NCI-H1048 (cell line): ENCODE results near the gene FBN3.
"Not testable (repeated sequence)": the region's sequence is repeated elsewhere in the genome, so short reads cannot be mapped to it uniquely, and the experiment has no call there.

Source experiments
- DNase-seq: peaks from one replicate; lab custom pipeline; 2025; lab: John Stamatoyannopoulos, UW

Gene FBN3

DNA sequence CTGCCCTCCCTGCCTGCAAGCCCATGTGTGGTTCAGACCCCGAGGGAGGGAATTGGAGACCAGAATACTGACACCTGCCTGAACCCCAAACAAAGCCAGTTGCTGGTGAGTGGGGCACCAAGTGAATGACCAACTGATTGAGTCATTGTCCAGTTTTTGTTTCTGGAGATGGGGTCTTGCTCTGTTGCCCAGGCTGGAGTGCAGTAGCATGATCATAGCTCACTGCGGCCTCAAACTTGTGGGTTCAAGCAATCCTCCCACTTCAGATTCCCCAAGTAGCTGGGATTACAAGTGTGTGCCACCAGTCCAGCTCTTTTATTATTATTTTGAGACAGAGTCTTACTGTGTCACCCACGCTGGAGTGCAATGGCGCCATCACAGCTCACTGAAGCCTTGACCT lies 92.9 kb downstream of the FBN3 start:
- no peak for DNase-seq

DNA sequence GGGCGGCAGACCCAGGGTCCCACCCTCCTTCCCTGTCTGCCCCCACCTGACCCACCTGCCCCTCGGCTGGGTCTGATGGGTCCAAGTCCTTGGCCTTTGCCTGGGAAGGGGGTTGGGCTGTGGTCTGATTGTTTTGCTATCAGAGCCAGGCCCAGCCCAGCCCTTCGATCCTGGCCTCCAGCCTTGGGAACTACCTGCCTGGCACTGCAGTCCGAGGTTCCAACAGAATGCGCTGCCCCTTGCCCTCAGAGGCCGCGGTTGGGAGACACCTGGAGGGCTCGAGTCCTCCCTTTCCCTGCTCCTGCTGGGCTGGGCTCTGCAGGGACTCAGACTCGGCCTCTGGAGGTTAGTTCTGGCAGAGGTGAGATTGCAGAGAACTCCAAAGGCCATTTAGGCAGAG lies 95.2 kb downstream of the FBN3 start:
- DNase-seq = no peak

DNA sequence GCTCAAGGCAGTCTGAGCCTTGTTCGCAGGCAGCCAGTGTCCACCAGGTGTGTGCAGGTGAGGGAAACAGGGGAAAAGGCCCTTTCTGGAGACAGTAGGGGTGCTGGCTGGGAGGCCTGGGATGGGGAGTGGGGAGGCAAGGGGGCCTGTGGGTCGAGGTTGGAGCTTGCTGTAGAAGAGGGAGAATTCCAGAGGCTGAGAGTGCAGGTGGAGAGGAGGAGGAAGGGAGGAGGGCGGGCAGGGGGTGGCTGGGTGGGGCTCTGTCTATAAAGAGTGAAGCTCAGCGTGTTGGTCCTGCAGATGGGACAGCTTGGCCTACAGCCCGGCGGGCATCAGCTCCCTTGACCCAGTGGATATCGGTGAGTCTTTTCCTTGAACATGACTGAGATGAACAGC lies 96.9 kb downstream of the FBN3 start, which contains the start of gene CCL25:
Gene CCL25 (plus strand): TSS at position 297 of the 396 bp plus-strand sequence. CDS start 290 bp downstream, outside the sequence.
- no peak for DNase-seq

DNA sequence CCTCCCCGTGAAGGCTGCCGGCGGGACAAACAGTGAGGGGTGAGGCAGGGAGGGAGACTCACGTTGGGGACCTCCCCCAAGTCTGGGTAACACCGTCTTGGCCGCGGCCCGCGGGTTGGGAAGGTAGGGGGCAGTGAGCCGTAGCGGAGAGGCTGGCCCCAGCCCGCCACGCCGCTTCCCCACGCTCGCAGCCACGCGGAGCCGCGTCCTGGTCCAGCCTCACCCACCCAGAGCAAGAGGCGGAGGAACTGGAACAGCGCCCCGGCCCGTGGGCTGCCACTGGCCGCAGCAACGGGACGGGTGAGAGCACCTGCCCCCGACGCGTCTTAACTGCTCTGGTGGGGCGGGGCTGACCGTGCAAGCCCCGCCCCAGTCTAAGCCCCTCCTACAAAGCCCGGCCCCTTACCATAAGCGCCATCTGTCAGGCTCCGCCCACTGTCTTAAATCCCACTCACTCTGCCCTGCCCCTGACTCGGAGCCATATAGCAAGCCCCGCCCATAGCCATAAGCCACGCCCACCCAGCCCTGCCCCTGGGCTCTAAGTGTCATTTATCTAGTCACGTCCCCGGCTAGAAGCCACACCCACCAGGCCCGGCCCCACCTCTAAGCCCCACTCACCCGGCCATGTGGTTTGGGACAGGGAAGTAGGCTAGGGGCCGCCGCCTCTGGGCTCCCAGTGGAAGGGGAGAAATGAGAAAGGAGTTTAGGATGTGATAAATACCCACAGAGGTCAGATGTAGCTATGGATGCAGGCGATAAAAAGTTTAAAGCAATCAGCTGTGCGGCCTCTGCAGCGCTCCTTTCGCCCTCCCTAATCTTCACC lies 98.9 kb downstream of the FBN3 start:
- DNase-seq = peak; percentile 88

DNA sequence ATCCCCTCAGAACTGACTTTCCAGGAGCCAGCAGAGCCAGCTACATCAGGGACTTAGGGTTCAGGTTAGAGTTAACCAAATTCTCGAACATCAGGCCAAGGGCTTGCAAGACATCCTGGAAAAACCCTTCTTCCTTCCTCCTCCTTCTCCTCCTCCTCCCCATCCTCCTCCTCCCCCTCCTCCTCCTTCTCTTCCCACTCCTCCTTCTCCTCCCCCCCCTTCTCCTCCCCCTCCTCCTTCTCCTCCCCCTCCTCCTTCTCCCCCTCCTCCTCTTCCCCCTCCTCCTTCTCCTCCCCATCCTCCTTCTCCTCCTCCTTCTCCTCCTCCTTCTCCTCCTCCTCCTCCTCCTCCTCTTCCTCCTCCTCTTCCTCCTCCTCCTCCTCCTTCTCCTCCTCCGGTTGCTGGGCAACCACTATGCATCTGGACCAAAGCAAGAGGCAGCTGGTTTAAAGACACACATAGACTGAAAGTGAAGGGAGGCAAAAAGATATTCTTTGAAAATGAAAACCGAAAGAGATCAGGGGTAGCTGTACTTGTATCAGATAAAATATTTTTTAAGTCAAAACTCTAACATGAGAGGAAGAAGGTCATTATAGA lies 102.7 kb downstream of the FBN3 start:
- no peak for DNase-seq

DNA sequence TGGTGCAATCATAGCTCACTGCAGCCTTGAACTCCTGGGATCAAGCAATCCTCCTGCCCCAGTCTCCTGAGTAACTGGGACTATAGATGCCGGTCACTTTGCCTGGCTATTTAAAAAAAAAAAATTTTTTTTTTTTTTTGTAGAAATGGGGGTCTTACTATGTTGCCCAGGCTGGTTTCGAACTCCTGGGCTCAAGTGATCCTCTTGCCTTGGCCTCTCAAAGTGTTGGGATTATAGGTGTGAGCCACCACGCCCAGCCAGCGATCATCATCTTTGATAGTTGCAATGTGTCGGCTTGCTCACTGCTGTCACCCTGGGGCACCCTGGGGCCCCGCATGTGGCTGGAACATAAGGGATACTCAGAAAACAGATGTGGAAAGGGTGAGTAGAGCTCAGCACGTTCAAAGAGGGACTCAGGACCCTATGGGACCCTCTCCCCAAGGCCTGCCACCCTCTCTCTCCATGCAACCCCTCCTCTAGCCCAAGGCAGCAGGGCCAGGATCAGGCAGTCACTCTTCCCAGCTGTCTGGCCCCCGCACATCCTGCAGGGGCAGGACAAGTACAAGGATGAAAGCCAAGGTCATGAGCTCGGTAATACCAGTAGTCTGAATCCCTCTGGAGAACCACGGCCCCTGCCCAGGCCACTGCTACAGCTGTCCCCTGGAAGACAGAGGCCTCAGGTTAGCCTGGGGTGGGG lies 103.4 kb downstream of the FBN3 start:
- no peak for DNase-seq

DNA sequence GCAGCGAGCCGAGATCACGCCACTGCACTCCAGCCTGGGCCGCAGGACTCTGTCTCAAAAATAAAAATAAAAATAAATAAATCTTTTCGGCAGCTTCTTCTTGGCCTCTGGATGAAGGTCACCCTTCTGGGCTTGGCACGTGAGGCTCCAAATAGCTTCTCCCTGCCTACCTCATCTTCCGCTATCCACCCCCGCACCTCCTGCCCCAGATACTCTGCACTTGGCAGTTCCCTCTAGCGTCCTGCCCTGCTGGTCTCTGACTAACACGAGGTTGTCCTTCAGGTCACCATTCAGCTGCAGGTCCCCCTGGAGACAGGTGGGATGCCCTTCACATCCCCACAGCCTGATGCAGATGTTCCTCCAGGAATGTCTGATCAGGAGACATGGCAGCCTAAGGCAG lies 105.4 kb downstream of the FBN3 start:
- no peak for DNase-seq

DNA sequence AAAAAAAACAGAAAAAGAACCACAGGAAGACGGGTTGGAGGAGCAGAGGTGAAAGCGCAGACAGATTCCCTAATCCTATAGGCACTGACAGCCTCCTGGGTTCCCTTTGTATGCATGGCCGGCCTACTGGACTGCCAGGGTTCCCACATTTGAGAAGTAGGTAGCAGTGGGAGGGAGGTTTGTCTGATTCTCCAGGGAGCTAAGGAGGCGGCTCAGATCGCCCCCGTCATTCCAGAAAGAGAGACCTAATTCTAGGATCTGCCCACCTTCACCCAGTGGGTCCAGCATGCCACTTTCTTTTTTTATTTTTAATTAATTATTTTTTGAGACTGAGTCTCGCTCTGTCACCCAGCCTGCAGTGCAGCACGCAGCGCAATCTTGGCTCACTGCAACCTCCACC lies 106.5 kb downstream of the FBN3 start:
- DNase-seq = no peak

DNA sequence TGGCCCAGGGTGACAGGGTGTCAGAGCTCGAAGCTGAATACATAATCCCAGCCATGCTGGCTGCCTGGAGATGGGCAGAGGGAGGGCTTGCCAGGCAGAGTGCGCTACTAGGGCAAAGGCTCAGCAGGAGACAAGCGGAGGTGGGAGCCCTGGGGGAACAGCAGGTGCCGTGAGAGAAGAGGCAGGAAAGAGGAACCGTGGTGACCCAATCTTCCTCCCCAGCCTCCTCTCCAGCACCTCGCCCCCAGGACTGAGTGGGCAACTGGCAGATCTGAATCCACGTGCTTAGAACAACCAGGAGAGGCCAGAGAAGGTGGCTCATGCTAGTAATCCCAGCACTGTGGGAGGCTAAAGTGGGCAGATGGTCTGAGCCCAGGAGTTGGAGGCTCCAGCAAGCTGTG lies 107.9 kb downstream of the FBN3 start:
- DNase-seq = no peak

DNA sequence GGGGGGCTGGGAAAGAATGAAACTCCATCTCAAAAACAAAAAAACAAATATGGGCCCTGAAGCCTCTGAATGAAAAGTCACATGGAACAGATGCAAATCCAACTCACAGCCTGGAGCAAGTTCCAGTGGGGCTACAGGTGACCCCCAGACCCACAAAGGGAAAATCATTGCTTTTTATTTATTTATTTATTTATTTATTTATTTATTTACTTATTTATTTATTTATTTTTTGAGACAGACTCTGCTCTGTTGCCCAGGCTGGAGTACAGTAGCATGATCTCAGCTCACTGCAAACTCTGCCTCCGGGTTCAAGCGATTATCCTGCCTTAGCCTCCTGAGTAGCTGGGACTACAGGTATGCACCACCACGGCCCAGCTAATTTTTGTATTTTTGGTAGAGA lies 110.2 kb downstream of the FBN3 start:
- DNase-seq = no peak

DNA sequence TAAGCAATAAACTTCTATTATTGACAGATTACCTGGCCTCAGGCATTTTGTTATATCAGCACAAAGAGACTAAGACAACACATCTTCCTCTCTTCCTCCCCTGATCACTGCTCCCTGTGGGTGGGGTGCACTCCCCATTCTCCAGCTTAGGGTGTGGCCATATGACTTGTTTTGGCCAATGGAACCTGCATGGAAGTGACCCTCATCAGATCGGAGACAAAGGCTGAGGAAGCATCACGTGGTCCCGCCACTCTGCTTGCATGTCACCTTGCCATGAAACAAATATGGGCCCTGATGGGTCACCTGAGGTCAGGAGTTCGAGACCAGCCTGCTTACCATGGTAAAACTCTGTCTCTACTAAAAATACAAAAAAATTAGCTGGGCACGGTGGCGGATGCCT lies 110.6 kb downstream of the FBN3 start:
- no peak for DNase-seq

DNA sequence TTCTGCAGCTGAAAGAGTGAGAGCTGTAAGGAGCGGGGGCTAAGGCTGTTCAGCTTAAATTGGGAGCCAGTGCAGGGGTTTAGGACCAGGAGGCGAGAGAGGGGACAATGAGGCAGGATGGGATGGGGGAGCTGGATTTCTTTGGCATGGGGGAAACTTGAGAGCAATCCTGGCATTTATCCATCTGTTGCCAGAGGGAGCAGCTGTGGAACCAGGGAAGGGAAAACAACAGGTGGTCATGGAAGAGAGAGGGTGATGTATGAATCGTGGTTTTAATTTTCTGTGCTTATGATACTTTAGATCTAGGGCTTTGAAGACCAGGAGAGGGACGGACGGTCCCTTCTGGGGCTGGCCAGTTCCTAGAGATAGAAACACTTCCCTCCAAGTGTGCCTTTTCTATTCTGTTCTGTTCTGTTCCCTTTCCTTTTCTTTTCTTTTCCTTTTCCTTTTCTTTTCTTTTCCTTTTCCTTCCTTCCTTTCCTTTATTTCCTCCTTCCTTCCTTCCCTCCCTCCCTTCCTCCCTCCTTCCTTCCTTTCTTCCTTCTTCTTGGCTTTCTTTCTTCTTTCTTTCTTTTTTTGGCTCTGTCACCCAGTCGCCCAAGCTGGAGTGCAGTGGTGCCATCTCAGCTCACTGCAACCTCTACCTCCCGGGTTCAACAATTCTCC lies 112.8 kb downstream of the FBN3 start:
- no peak for DNase-seq

DNA sequence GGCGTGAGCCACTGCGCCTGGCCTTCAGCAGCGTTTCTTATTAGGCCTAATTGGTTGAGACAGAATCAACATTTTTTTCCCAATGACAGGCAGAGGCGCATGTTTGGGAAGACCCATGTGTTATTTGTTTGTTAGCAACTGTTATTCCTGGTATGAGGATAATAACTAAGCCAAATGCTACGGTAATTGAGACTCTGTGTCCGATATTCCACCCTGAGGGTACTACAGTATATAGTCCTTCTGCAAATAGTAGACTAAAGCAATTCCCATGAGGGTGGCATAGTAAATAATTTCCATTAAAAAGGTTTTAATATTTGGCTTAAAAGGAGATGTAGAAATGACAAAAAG lies 115.2 kb downstream of the FBN3 start:
- no peak for DNase-seq

DNA sequence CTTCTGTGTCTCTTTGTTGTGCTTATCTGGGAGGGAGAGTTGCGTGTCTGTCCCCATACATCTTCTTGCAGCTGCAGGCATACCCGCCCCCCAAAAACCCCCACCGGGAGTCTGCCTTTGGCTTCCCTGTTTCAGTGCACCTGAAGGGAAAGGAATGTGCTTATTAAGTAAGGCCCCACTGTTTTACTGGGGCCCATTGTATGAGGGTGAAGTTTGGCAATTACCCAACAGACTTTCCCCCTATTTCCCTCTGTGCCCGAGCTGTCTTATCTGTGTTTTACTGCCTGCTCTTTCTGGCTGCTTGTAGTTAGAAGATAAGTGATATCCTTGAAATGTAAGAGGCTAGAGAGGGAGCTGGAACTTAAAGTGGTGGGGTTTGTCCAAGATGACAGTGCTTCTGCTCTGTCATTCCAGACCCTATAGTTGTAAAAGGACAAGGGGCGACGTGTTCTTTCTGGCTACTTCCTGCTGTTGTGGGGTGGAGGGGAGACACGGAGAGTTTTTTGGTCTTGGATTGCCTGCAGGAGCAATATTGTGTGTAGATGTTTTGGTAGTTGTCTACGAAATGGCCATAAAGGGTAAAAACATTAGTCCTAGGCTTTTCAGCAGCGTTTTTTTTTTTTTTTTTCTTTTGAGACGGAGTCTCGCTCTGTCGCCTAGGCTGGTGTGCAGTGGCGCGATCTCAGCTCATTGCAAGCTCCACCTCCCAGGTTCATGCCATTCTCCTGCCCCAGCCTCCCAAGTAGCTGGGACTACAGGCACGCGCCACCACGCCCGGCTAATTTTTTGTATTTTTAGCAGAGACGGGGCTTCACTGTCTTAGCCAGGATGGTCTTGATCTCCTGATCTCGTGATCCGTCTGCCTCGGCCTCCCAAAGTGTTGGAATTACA lies 115.9 kb downstream of the FBN3 start:
- not testable (repeated sequence) for DNase-seq

DNA sequence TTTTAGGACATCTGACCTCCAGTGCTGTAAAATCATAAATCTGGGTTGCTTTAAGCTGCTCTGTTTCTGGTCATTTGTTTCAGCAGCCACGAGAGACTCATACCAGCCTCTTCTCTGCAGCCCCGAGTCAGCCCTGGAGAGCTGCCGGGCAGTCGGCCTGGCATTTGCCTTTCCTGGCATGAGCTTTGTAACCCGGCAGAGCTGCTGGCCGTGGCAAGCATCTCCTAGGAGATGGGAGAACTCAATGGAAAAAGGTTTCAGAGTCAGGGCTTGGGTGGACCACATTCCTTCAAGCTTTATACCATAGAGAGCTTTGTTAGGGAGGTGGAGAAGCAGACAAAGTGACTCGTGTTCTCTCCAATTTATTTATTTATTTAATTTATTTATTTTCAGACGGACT lies 118.4 kb downstream of the FBN3 start:
- DNase-seq = no peak

DNA sequence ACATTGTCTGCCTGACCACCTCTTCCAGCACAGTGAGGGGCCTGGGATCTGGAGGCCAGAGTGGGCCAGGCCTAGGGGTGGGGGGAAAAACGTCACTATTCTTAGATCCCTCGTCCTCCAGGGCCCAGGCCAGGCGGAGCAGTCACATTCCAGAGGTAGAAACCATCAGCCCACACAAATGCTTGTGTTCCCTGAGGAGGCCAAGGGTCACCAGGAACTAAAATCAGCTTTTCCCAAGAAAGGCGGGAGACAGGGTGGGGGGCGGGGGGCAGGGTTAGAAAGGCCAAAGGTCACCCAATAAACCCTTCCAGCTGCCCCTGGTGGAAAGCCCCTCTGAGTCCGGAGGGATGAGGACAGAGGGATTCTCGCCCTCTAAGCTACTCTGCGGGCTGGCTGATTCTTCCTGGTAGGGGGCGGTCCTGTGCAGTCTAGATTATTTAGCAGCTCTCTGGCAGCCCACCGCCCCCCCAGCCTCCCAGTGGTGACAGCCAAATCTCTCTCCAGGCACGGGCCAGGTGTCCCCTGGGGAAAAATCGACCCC lies 120.4 kb downstream of the FBN3 start:
- no peak for DNase-seq

DNA sequence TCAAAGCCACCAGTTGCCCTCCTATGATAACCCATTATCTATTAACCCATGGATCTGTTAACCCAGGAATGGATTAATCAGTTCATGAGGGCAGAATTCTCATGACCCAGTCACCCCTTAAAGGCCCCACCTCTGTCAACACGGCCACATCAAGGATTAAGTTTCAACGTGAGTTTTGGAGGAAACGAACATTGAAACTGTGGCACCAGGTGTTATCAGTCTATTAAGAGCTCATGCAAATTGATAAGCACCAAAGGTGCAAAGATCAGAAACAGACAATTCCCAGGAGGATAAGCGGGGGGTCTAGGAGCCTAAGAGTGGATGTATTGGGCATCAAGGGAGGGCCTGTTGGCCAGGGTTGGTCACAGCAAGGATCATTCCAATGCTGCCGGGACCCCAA lies 124.1 kb downstream of the FBN3 start:
- DNase-seq = no peak

DNA sequence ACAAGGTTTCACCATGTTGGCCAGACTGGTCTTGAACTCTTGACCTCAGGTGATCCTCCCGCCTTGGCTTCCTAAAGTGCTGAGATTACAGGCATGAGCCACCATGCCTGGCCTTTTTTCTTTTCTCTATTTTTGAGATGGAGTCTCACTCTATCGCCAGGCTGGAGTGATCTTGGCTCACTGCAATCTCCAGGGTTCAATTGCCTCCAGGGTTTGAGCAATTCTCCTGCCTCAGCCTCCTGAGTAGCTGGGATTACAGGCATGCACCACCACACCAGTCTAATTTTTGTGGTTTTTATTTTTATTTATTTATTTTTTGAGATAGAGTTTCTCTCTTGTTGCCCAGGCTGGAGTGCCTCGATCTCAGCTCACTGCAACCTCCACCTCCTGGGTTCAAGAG lies 125.1 kb downstream of the FBN3 start:
- DNase-seq = not testable (repeated sequence)

DNA sequence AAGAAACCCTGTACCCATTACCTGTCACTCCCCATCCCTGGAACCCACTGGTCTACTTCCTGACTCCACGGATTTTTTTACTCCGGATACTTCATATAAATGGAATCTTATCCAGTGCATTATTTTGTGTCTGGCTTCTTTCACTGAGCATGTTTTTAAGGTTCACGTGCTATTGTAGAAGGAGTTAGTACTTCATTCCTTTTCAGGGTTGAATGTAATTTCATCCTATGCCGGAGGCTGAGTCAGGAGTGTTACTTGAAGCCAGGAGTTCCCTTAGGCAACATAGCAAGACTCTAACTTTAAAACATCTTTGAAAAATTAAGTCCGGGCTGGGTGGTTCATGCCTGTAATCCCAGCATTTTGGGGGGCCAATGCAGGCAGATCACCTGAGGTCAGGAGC lies 126.0 kb downstream of the FBN3 start:
- DNase-seq = no peak

DNA sequence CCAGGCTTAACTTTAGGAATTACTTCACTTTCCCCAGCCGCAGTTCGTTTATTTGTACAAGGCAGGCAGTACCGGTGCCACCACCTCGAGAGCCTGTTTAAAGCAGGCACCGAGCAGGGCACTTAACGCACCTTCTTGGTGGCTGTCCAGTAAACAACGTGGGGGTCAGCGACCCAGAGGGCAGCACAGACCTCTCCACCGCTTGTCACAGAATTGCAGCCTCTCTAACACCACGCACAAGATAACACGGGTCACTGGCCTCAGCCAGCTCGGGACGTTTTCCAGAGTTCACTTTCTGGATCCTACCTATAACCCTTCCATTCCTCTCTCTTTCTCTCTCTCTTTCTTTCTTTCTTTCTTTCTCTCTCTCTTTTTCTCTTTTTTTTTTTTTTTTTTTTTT lies 127.1 kb downstream of the FBN3 start:
- no peak for DNase-seq

DNA sequence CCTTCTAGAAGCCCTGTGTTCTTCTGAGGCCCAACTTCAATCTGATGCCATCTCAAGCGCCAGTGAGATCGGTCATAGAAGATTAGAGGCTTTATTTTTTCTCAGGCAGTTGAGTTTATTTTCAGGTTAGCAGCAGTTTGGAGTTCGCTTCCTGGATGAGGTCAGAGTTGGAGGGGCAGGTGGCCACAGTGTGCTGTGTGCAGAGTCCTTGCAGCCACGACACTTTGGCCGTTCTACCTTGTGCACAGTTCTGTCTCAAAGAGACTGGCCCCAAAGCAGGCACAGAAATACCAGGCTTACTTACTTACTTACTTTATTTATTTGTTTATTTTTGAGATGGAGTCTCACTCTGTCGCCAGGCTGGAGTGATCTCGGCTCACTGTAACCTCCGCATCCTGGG lies 128.0 kb downstream of the FBN3 start:
- DNase-seq = no peak
